NCI-H1417 (cell line): ENCODE measurements around the gene TRIM71.
"Not testable (repeated sequence)": the region's sequence is repeated elsewhere in the genome, so short reads cannot be mapped to it uniquely, and the experiment has no call there.

Source experiments
- DNase-seq, 3 experiments: peaks; one replicate each; lab custom pipeline; 2025; lab: John Stamatoyannopoulos, UW

The TRIM71 gene

GRCh38 chr3:32817558-32818228, at the start of gene TRIM71:
TRIM71 (plus strand) TSS chr3:32817997; CDS start chr3:32818081, 84 bp downstream.
- peak in 2 of 3 experiments; percentile 51 to 68 for DNase-seq

DNA sequence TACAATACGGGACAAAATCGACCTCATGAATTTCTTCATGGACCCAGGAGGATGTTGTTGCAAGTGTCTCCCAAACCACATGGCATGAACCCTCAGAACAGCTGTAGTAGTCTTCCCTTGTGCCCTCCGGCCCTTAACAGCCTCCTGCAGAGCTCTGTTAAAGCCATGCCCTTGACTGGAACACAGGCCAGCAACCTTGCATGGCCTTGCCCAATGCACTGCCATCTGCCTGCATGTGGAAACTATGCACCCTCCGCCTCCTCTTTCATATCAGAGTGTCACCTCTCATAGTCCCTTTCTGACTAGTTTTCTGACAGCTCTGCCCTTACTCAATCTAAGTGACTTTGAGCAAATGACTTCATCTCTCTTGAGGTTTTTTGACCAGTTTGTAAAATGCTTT, 39.4 kb upstream of the TRIM71 start:
- DNase-seq = no peak

DNA sequence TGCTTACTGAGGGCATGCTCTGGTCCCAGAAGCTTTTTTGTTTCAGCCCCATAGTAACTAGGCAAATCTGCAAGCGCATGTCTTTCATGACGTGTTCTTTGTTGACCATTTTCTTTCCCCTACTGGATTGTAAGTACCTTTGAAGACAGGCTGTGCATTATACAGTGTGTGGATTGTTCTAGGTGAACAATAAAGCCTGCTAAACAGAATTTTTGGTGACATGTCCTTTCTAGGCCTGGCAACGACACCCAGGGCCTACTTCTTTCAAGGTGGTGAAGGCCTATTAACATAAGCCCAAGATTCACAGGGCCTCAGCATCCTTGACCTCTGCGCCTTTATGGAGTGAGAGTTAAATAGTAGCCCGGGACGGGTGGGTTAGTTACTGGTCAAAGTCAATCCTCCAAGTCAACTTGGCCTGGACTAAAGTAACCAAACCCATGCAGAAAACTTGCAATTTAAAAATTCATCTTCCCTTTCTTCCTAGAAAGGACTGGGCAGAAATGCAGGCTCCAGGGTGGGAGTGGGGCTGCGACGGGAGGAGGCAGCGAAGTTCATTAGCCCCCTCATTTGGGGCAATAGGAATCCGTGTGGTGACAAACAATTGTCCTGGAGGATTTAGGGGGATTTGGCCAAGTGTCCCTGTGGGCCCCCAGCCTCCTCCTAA, 37.6 kb upstream of the TRIM71 start:
- no peak for DNase-seq

- DNase-seq = no peak
Observed at GRCh38 chr3:32780735-32781210, 37.0 kb upstream of the TRIM71 start.

GRCh38 chr3:32781211-32781968, 36.4 kb upstream of the TRIM71 start:
- peak; percentile 60 to 81 (median 68) for DNase-seq

- DNase-seq = not testable (repeated sequence)
Observed at GRCh38 chr3:32781969-32782270, 35.9 kb upstream of the TRIM71 start.

DNA sequence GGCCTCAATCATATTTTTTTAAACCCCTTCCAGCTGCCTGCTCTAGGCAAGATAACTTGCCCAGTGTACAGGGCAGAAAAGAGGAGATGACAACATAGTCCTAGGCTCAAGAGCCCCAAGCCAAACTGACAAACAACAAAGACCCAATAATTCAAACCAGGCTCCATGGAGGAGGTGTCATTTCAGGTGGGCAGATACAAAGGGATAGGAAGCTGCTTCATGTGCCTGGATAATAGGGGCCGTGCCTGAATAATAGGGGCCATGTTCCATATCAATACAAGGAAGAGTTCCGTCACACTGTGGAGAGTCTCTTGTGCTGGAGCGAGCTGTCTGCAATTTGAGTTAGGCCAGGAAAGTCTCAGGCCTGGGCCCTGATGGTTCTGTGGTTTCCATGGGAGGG, 35.4 kb upstream of the TRIM71 start:
- no peak for DNase-seq

DNA sequence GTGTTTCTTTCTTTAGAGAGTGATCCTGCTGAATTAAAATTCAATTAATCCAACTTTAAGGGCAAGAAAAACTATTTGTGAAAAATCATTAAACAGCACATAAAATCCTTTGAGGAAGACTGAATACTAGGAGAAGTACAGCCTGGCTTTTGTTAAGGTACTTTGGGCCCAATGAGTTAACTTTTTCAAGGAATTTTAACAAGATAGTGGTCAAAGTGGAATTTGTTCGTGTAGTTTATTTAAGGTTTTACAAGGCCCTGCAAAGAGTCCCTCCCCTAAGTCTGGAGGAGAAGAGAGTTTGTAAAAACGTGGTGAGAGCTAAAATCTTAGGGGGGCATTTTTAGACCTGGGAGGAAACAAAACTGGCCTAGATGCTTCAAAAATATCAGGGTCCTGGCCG, 26.0 kb upstream of the TRIM71 start:
- DNase-seq = no peak

DNA sequence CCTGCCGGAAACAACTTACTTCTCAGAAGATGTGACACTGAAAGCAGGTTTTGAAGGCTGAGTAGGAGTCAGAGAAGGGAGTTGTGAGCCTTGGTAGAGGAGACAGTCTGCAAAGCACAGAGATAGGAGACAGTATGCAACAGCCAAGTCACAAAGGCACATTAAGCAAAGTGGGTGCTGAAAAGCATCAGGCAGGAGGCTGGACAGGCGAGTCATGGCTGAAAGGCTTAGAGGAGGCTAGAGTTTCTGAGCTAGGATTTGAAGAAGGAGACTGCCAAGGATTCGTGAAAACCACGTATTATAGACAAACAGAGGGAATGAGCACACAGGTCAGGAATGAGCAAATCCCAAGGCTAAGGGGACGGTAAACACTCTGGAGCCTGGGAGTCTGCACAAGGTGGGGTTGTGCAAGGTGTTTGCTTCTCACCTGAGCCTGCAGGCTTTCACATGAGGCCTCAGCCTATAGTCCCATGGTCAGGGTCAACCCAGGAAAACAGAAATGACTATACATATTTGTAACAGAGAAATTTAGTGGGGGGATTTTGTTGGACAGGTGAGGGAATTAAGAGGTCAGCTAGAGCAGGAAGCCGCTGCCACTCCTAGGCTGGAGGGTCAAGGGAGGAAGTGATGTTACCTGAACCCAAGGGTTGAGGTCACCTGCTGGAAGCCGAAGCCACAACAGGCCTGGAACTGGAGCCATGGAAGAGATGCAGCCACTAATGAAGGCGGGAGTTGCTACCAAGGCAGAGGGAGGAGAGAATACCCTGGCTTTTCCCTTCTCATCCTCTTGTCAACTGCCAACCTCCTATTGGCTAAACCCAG, 23.1 kb upstream of the TRIM71 start:
- DNase-seq = no peak

DNA sequence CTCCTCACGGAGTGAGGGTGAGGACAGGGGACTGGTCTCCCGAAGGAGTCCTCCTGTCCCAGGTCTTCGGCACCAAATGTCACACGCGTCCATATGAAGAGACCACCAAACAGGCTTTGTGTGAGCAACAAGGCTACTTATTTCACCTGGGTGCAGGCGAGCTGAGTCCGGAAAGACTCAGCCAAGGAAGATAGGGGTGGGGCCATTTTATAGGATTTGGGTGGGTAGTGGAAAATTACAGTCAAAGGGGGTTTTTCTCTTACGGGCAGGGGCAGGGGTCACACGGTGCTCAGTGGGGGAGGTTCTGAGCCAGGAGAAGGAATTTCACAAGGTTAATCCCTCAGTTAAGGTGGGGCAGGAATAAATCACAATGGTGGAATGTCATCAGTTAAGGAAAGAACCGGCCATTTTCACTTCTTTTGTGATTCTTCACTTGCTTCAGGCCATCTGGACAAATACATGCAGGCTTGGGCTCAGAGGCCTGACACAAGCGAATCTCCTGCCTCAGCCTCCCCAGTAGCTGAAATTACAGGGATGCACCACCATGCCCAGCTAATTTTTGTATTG, 21.3 kb upstream of the TRIM71 start:
- DNase-seq = not testable (repeated sequence)

DNA sequence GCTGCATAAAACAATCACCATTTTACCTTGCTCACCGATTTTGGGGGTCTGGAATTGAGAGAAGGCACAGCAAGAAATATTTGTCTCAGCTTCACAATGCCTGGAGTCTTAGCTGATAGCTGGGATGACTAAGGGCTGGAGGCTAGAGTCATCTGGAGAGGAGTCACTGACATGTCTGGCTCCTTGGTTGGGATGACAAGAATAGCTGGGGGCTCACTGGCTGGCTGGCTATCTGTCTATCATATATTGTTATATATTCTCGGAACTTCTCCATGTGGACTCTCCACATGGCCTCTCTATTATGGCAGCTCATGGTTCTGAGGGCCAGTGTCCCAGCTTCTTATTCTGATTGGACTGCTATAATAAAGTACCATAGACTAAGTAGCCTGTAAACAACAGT, 20.0 kb upstream of the TRIM71 start:
- no peak for DNase-seq

DNA sequence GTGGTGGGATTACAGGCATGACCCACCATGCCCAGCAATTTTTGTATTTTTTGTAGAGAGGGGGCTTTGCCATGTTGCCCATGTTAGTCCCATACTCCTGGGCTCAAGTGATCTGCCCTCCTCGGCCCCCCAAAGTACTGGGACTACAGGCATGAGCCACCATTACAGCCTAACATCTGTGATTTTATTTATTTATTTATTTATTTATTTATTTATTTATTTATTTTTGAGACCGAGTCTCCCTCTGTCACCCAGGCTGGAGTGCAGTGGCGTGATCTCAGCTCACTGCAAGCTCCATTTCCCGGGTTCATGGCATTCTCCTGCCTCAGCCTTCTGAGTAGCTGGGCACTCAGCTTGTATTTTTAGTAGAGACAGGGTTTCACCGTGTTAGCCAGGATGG, 16.4 kb upstream of the TRIM71 start:
- DNase-seq = not testable (repeated sequence)

GRCh38 chr3:32813180-32813579, 4.6 kb upstream of the TRIM71 start:
- peak in 2 of 3 experiments; percentile 36 to 88 for DNase-seq

DNA sequence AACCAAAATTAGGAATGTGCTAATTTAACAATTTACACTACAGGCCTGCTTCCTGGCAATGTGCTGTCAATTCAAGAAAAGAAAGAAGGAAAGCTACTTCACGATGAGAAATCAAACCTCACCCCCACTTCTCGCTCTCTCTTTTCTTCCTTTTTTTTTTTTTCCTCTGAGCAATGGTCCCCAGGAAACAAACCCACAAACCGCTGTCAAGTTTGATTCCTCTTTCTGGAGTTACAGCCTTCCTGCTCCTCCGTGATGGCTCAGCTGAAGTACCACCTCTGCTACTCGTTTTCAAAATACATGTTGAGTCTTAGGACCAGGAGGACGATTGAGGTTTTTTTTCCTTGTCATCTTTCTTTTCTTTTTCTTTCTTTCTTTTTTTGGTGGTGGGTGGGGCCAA, 3.4 kb upstream of the TRIM71 start:
- no peak for DNase-seq

- no peak for DNase-seq
Observed at GRCh38 chr3:32815841-32816438, 1.9 kb upstream of the TRIM71 start.

- DNase-seq = peak in 2 of 3 experiments; percentile 52 to 58
Observed at GRCh38 chr3:32816439-32817256, 1.1 kb upstream of the TRIM71 start.

DNA sequence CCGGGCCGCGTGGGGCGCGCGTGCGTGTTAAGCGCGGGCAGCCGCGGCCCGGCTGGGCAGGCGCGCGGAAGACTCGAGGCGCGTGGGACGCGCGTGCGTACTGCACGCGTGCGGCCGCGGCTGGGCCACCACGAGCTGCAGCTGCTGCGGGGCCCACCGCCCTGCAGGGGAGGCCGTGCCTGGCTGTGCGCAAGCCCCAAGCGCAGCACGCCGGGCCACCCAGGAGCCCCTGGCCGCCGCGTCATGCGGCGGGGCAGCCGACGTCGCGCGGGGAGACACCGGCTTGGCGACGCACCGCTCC, 590 bp upstream of the TRIM71 start:
- peak in 2 of 3 experiments; percentile 52 to 68 for DNase-seq

GRCh38 chr3:32818229-32818969, 602 bp downstream of the TRIM71 start:
- peak in 2 of 3 experiments; percentile 49 to 56 for DNase-seq

DNA sequence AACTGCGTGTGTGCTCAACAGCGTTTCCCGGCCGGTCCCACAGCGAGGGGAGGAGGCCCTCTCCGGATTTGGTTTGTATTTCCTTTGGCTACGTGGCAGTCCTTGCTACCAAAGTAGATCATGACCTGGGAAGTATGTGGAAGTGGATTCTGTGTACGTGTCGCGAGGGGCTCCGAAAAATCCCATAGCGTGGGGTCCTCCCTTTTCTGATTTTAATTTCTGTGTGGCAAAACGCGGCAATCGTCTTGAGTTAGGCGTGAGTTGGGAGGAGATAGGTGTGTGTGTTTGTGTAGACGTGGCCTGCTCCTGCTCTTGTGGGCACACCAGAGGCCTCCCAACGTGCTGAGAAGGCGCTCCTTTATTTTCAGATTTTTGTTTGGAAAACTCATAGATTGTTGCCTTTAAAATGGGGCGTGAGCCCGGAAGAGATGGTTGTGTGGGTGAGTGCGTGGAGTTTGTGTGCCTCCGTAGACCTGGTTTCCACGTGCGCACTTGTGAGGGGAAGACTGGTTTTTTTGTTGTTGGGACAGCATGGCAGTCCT, 1.2 kb downstream of the TRIM71 start:
- DNase-seq = no peak
